GM23338 (cell line): Measurements from ENCODE around the gene TBC1D17. TPM values are rescaled to one million over a fixed set of nuclear protein-coding genes. Genes with fewer than 3 reads are reported as not detected.
A peak's percentile ranks its signal among the peaks of the same experiment; 100 is the strongest.

Experiments used
- ATAC-seq: fragments of 200-7000 bp; cut with Tn5 transposase; 3 replicates; pipeline ENCODE4 v1.9.1; 2020
- DNase-seq: peaks from one replicate; pipeline ENCODE4 v3.0.0-alpha.2; 2015; ENCODE audit warnings: low spot score
- H2AFZ ChIP-seq: fragments of 200-600 bp; sonication (generic); 2 replicates; pipeline ENCODE4 v1.8.0; 2016; ENCODE audit warnings: antibody characterized with exemption, mild to moderate bottlenecking, moderate library complexity
- H3F3A ChIP-seq: fragments of 200-600 bp; sonication (generic); replicated peaks from 2 replicates; pipeline ENCODE4 v1.8.0; 2017; ENCODE audit warnings: antibody characterized with exemption, mixed run types, low read depth
- H3K27ac ChIP-seq: fragments of 200-600 bp; sonication (generic); 2 replicates; pipeline ENCODE4 v1.6.1; 2016; ENCODE audit warnings: low read depth
- H3K27me3 ChIP-seq: fragments of 200-600 bp; sonication (generic); 2 replicates; pipeline ENCODE4 v1.8.0; 2016; ENCODE audit warnings: mild to moderate bottlenecking, mixed run types, moderate library complexity; ENCODE audit not compliant: insufficient read depth
- H3K36me3 ChIP-seq: fragments of 200-600 bp; sonication (generic); 2 replicates; pipeline ENCODE4 v1.8.0; 2016; ENCODE audit warnings: mild to moderate bottlenecking; ENCODE audit not compliant: insufficient read depth
- H3K4me1 ChIP-seq: fragments of 200-600 bp; sonication (generic); 2 replicates; pipeline ENCODE4 v1.8.0; 2016; ENCODE audit warnings: mild to moderate bottlenecking, moderate library complexity; ENCODE audit not compliant: insufficient read depth
- H3K4me2 ChIP-seq: fragments of 200-600 bp; sonication (generic); 2 replicates; pipeline ENCODE4 v1.7.1; 2017; ENCODE audit warnings: mixed run types
- H3K4me3 ChIP-seq: fragments of 200-600 bp; sonication (generic); 2 replicates; pipeline ENCODE4 v1.6.1; 2016; ENCODE audit warnings: mixed run types
- H3K79me2 ChIP-seq: fragments of 200-600 bp; sonication (generic); replicated peaks from 2 replicates; pipeline ENCODE4 v1.8.0; 2017; ENCODE audit warnings: mild to moderate bottlenecking; ENCODE audit not compliant: insufficient read depth
- H3K9me2 ChIP-seq: fragments of 200-600 bp; sonication (generic); 2 replicates; pipeline ENCODE4 v1.8.0; 2017; ENCODE audit not compliant: insufficient read depth
- H4K20me1 ChIP-seq: fragments of 200-600 bp; sonication (generic); replicated peaks from 2 replicates; pipeline ENCODE4 v1.8.0; 2017; ENCODE audit warnings: mild to moderate bottlenecking; ENCODE audit not compliant: insufficient read depth
- H3K27ac Mint-ChIP-seq: 2 replicates; pipeline ENCODE4 v1.8.0; 2020; ENCODE audit warnings: inconsistent platforms, mild to moderate bottlenecking, moderate library complexity, mixed read lengths
- H3K27me3 Mint-ChIP-seq: 3 replicates; pipeline ENCODE4 v1.8.0; 2022; ENCODE audit warnings: low read depth, mild to moderate bottlenecking, moderate library complexity, mixed read lengths, inconsistent platforms; ENCODE audit not compliant: insufficient read depth, poor library complexity
- H3K36me3 Mint-ChIP-seq: 3 replicates; pipeline ENCODE4 v1.8.0; 2021; ENCODE audit warnings: low read depth, mild to moderate bottlenecking, inconsistent platforms, moderate library complexity, mixed read lengths
- H3K4me1 Mint-ChIP-seq: 3 replicates; pipeline ENCODE4 v1.8.0; 2020; ENCODE audit warnings: mild to moderate bottlenecking, inconsistent platforms, mixed read lengths
- H3K4me3 Mint-ChIP-seq: 3 replicates; pipeline ENCODE4 v1.8.0; 2021; ENCODE audit warnings: moderate library complexity, mild to moderate bottlenecking, inconsistent platforms, mixed read lengths
- H3K9me3 Mint-ChIP-seq: 3 replicates; pipeline ENCODE4 v1.8.0; 2020; ENCODE audit warnings: moderate library complexity, mild to moderate bottlenecking, inconsistent platforms, mixed read lengths
- CREB1 ChIP-seq: fragments of 250-450 bp; sonication (Bioruptor Pico); IDR thresholded peaks from 2 replicates; pipeline ENCODE4 v1.5.0; 2020; ENCODE audit warnings: low read depth, mild to moderate bottlenecking, moderate library complexity
- EZH2 ChIP-seq: fragments of 200-600 bp; sonication (generic); IDR thresholded peaks from one replicate; pipeline ENCODE4 v1.8.0; 2017; ENCODE audit warnings: antibody characterized with exemption, mild to moderate bottlenecking, low read depth; ENCODE audit not compliant: unreplicated experiment
- EZH2phosphoT487 ChIP-seq: fragments of 200-600 bp; sonication (generic); IDR thresholded peaks from one replicate; pipeline ENCODE4 v1.8.1; 2018; ENCODE audit warnings: antibody characterized with exemption; ENCODE audit not compliant: unreplicated experiment
- NANOG ChIP-seq: IDR thresholded peaks from 2 replicates; pipeline ENCODE4 v1.6.1; 2016; ENCODE audit warnings: antibody characterized with exemption, borderline replicate concordance
- POLR2AphosphoS5 ChIP-seq: IDR thresholded peaks from 2 replicates; pipeline ENCODE4 v1.6.1; 2016; ENCODE audit warnings: antibody characterized with exemption, low read depth
- STAT1 ChIP-seq: IDR thresholded peaks from one replicate; pipeline ENCODE4 v1.6.1; 2016; ENCODE audit warnings: antibody characterized with exemption; ENCODE audit not compliant: unreplicated experiment
- ZNF114 ChIP-seq: fragments of 250-450 bp; sonication (Bioruptor Pico); IDR thresholded peaks from 2 replicates; pipeline ENCODE4 v1.5.0; 2020; ENCODE audit warnings: mild to moderate bottlenecking, moderate library complexity
- long read RNA-seq: library from polyadenylated mRNA; unstranded; transcript quantifications from one replicate; pipeline ENCODE4 v2.0.0, GENCODE V29; 2020; ENCODE audit not compliant: unreplicated experiment
- polyA plus RNA-seq: library from polyadenylated mRNA; unstranded; fragments of >200 nt; fragmentation: Nextera tagmentation; extraction: Ambion mirVana; gene quantifications from 2 replicates; pipeline ENCODE4 v1.2.1, GENCODE V29; 2016
- total RNA-seq: library from RNA; depleted of rRNA; stranded (reverse); fragments of >200 nt; shearing (Covaris generic); gene quantifications from 2 replicates; pipeline ENCODE4 v1.2.3, GENCODE V29; 2014; rRNA removed
- TF ChIP-seq, protein P1 (sequence below): IDR thresholded peaks from one replicate; pipeline ENCODE4 v1.6.1; 2018; ENCODE audit warnings: antibody characterized with exemption; ENCODE audit not compliant: unreplicated experiment
- TF ChIP-seq, protein P2 (sequence below): IDR thresholded peaks from 2 replicates; pipeline ENCODE4 v1.6.1; 2016; ENCODE audit warnings: antibody characterized with exemption

Gene TBC1D17
- total RNA-seq (12.1 and 19.3 TPM in 2 replicates), polyA plus RNA-seq (39.5 and 43.1 TPM in 2 replicates)
- long read RNA-seq, partial matches to known transcripts: 4 of 11 reads
- long read RNA-seq, other reads (novel, unspliced or antisense): 2 of 11 reads

DNA sequence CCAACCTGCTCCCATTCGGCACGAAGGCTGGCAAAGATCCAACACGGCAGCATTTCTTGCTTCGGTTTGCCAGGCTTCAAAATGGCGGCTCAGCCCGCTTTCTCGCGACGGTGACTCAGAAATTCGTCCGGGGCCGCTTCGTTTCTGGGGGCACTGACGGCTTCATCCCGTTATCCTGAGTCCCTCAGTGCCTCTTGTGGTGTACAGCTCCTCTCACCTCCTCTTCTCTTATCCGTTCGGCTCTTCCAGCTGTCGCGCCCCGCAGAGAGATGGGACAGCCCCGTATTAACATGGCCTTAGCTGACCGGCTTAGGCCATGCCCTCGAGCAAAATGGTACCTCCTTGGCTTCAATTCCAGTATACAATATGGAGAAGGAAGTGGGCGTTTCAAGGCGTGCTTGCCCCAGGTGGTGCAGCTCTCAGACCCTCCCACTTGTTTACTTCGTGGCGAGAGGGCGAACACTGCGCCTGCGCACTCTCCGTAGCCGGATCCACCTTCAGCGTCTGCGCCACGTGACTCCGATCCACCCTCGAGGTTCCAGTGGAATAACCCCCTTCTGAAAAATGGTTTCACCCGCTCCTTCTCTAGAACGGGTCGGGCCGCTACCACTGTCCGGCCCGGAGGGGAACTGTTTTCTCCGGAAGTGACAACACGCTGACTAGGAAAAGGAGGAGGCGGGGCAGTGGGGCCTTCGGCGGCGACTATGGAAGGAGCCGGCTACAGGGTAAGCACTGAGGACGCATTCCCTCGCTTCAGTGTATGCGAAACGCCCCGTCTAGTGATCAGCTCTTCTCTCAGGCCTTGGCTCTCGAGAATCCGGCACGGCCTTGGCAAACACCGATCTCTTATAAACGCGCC, at the start of gene TBC1D17, which contains the start of gene AKT1S1:
Gene TBC1D17, plus strand, starts transcription at position 683 of the 859 bp plus-strand sequence. Its CDS starts 22 bp downstream, at position 705.
Gene AKT1S1, minus strand, starts transcription at position 336 of the 859 bp plus-strand sequence. CDS start 4,060 bp downstream, outside the sequence.
- Histone ChIP-seq H3K27ac (peak within 1 kb of the TSS; percentile 99), H3K4me1 (peaks cover 16% of the 10 kb centered on the region; the same call in 1 of the 2 replicates), H3K4me2 (peak within 1 kb of the TSS; percentile 95), H3K27me3 (no peaks in the 10 kb centered on the region), H3K36me3 (peaks cover 25% of the 10 kb centered on the region), H3K4me3 (peak within 1 kb of the TSS; percentile 63), H2AFZ (no peak within 1 kb of the TSS; the same call in 1 of the 2 replicates), H3K9me2 (no peaks in the 10 kb centered on the region), H4K20me1 (peaks cover 8% of the 10 kb centered on the region), H3F3A (peaks cover 17% of the 10 kb centered on the region; the same call in 1 of the 2 replicates), H3K79me2 (peaks cover 38% of the 10 kb centered on the region)
- no peak within 1 kb of the TSS for H3K4me3 Mint-ChIP-seq
- peak; percentile 65 for ATAC-seq
- TF ChIP-seq CREB1 (CRISPR knock-in tag) (peak; percentile 96), NANOG (no peak), EZH2 (no peak), ZNF114 (0 out of 2 replicates have a peak, but pooled peaks have one; percentile 24), EZH2phosphoT487 (no peak), POLR2AphosphoS5 (no peak; the same call in 1 of the 2 replicates), STAT1 (no peak)
- TF ChIP-seq, protein P1, sequence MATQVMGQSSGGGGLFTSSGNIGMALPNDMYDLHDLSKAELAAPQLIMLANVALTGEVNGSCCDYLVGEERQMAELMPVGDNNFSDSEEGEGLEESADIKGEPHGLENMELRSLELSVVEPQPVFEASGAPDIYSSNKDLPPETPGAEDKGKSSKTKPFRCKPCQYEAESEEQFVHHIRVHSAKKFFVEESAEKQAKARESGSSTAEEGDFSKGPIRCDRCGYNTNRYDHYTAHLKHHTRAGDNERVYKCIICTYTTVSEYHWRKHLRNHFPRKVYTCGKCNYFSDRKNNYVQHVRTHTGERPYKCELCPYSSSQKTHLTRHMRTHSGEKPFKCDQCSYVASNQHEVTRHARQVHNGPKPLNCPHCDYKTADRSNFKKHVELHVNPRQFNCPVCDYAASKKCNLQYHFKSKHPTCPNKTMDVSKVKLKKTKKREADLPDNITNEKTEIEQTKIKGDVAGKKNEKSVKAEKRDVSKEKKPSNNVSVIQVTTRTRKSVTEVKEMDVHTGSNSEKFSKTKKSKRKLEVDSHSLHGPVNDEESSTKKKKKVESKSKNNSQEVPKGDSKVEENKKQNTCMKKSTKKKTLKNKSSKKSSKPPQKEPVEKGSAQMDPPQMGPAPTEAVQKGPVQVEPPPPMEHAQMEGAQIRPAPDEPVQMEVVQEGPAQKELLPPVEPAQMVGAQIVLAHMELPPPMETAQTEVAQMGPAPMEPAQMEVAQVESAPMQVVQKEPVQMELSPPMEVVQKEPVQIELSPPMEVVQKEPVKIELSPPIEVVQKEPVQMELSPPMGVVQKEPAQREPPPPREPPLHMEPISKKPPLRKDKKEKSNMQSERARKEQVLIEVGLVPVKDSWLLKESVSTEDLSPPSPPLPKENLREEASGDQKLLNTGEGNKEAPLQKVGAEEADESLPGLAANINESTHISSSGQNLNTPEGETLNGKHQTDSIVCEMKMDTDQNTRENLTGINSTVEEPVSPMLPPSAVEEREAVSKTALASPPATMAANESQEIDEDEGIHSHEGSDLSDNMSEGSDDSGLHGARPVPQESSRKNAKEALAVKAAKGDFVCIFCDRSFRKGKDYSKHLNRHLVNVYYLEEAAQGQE: no peak
- TF ChIP-seq, protein P2, sequence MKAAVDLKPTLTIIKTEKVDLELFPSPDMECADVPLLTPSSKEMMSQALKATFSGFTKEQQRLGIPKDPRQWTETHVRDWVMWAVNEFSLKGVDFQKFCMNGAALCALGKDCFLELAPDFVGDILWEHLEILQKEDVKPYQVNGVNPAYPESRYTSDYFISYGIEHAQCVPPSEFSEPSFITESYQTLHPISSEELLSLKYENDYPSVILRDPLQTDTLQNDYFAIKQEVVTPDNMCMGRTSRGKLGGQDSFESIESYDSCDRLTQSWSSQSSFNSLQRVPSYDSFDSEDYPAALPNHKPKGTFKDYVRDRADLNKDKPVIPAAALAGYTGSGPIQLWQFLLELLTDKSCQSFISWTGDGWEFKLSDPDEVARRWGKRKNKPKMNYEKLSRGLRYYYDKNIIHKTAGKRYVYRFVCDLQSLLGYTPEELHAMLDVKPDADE: peak; percentile 78
- no peaks in the 10 kb centered on the region; the same call in 2 of the 3 replicates for H3K9me3 Mint-ChIP-seq
- DNase-seq: peak; percentile 100
- H3K4me1 Mint-ChIP-seq: peaks cover 26% of the 10 kb centered on the region
- peaks cover 46% of the 10 kb centered on the region for H3K36me3 Mint-ChIP-seq
- peaks cover 18% of the 10 kb centered on the region for H3K27me3 Mint-ChIP-seq
- H3K27ac Mint-ChIP-seq: no peak within 1 kb of the TSS; the same call in 1 of the 2 replicates
